T-helper 2 cell treated with Interferon-gamma antibody and Interleukin-4, amounts not matched to agents 5 μg/mL and 100 μg/mL, for 36 hours (primary cell): ENCODE results near the gene LANCL2.

ENCODE experiments used
- DNase-seq: peaks from one replicate; pipeline ENCODE4 v3.0.0; 2021; ENCODE audit warnings: low spot score
- H3K27ac Mint-ChIP-seq: one replicate; pipeline ENCODE4 v1.8.0; 2021; ENCODE audit warnings: mild to moderate bottlenecking, mixed read lengths
- H3K27me3 Mint-ChIP-seq: one replicate; pipeline ENCODE4 v1.8.0; 2021; ENCODE audit warnings: low read depth, mixed read lengths
- H3K36me3 Mint-ChIP-seq: one replicate; pipeline ENCODE4 v1.8.0; 2021; ENCODE audit warnings: low read depth, mixed read lengths
- H3K4me1 Mint-ChIP-seq: one replicate; pipeline ENCODE4 v1.8.0; 2021; ENCODE audit warnings: low read depth, mixed read lengths
- H3K4me3 Mint-ChIP-seq: one replicate; pipeline ENCODE4 v1.8.0; 2022; ENCODE audit warnings: mild to moderate bottlenecking, moderate library complexity, mixed read lengths
- H3K9me3 Mint-ChIP-seq: one replicate; pipeline ENCODE4 v1.8.0; 2021; ENCODE audit warnings: mixed read lengths

Gene LANCL2

GRCh38 chr7:55369427-55370400, 4.6 kb downstream of the LANCL2 start:
- no peak overlapping the region for H3K27ac Mint-ChIP-seq
- H3K4me3 Mint-ChIP-seq = no peak overlapping the region
- DNase-seq = no peak
- H3K4me1 Mint-ChIP-seq = peaks cover 17% of the 10 kb centered on the region
- no peaks in the 10 kb centered on the region for H3K27me3 Mint-ChIP-seq
- H3K36me3 Mint-ChIP-seq = peaks cover 7% of the 10 kb centered on the region
- H3K9me3 Mint-ChIP-seq = no peaks in the 10 kb centered on the region

GRCh38 chr7:55374213-55374612, 9.1 kb downstream of the LANCL2 start:
- Mint-ChIP-seq H3K4me1 (peaks cover 3% of the 10 kb centered on the region), H3K4me3 (no peak overlapping the region), H3K27me3 (no peaks in the 10 kb centered on the region), H3K36me3 (no peaks in the 10 kb centered on the region), H3K27ac (no peak overlapping the region), H3K9me3 (no peaks in the 10 kb centered on the region)
- DNase-seq = no peak

- H3K4me1 Mint-ChIP-seq = no peaks in the 10 kb centered on the region
- no peak overlapping the region for H3K4me3 Mint-ChIP-seq
- H3K27me3 Mint-ChIP-seq = no peaks in the 10 kb centered on the region
- no peaks in the 10 kb centered on the region for H3K36me3 Mint-ChIP-seq
- DNase-seq = no peak
- no peaks in the 10 kb centered on the region for H3K9me3 Mint-ChIP-seq
- H3K27ac Mint-ChIP-seq = no peak overlapping the region
Measured at GRCh38 chr7:55375237-55375636, 10.1 kb downstream of the LANCL2 start.

GRCh38 chr7:55377162-55377817, 12.2 kb downstream of the LANCL2 start:
- Mint-ChIP-seq H3K27ac (no peak overlapping the region), H3K9me3 (no peaks in the 10 kb centered on the region), H3K4me1 (no peaks in the 10 kb centered on the region), H3K4me3 (no peak overlapping the region), H3K36me3 (no peaks in the 10 kb centered on the region), H3K27me3 (no peaks in the 10 kb centered on the region)
- no peak for DNase-seq

GRCh38 chr7:55379285-55379684, 14.1 kb downstream of the LANCL2 start:
- H3K36me3 Mint-ChIP-seq = no peaks in the 10 kb centered on the region
- H3K27ac Mint-ChIP-seq = no peak overlapping the region
- H3K27me3 Mint-ChIP-seq = no peaks in the 10 kb centered on the region
- H3K4me3 Mint-ChIP-seq = no peak overlapping the region
- H3K9me3 Mint-ChIP-seq = peaks cover 5% of the 10 kb centered on the region
- H3K4me1 Mint-ChIP-seq = no peaks in the 10 kb centered on the region
- no peak for DNase-seq

GRCh38 chr7:55381189-55381588, 16.1 kb downstream of the LANCL2 start:
- H3K9me3 Mint-ChIP-seq = peaks cover 19% of the 10 kb centered on the region
- no peak for DNase-seq
- no peak overlapping the region for H3K27ac Mint-ChIP-seq
- no peaks in the 10 kb centered on the region for H3K27me3 Mint-ChIP-seq
- peaks cover 7% of the 10 kb centered on the region for H3K36me3 Mint-ChIP-seq
- no peaks in the 10 kb centered on the region for H3K4me1 Mint-ChIP-seq
- no peak overlapping the region for H3K4me3 Mint-ChIP-seq

- Mint-ChIP-seq H3K4me1 (no peaks in the 10 kb centered on the region), H3K27me3 (no peaks in the 10 kb centered on the region), H3K27ac (no peak overlapping the region), H3K36me3 (peaks cover 8% of the 10 kb centered on the region), H3K4me3 (no peak overlapping the region), H3K9me3 (peaks cover 24% of the 10 kb centered on the region)
- DNase-seq = no peak
Measured at GRCh38 chr7:55381696-55382095, 16.6 kb downstream of the LANCL2 start.

GRCh38 chr7:55382251-55382650, 17.1 kb downstream of the LANCL2 start:
- Mint-ChIP-seq H3K4me1 (no peaks in the 10 kb centered on the region), H3K27me3 (no peaks in the 10 kb centered on the region), H3K36me3 (peaks cover 14% of the 10 kb centered on the region), H3K27ac (no peak overlapping the region), H3K9me3 (peaks cover 30% of the 10 kb centered on the region), H3K4me3 (no peak overlapping the region)
- no peak for DNase-seq

- Mint-ChIP-seq H3K9me3 (peaks cover 56% of the 10 kb centered on the region), H3K36me3 (peaks cover 16% of the 10 kb centered on the region), H3K4me3 (no peak overlapping the region), H3K4me1 (no peaks in the 10 kb centered on the region), H3K27ac (no peak overlapping the region), H3K27me3 (no peaks in the 10 kb centered on the region)
- no peak for DNase-seq
Measured at GRCh38 chr7:55386541-55386940, 21.4 kb downstream of the LANCL2 start.

- no peak for DNase-seq
- Mint-ChIP-seq H3K4me1 (no peaks in the 10 kb centered on the region), H3K36me3 (peaks cover 16% of the 10 kb centered on the region), H3K4me3 (no peak overlapping the region), H3K9me3 (peaks cover 56% of the 10 kb centered on the region), H3K27me3 (no peaks in the 10 kb centered on the region), H3K27ac (no peak overlapping the region)
Measured at GRCh38 chr7:55387062-55387965, 22.2 kb downstream of the LANCL2 start.

- H3K9me3 Mint-ChIP-seq = no peaks in the 10 kb centered on the region
- no peaks in the 10 kb centered on the region for H3K4me1 Mint-ChIP-seq
- H3K27me3 Mint-ChIP-seq = no peaks in the 10 kb centered on the region
- no peak for DNase-seq
- no peak overlapping the region for H3K4me3 Mint-ChIP-seq
- no peak overlapping the region for H3K27ac Mint-ChIP-seq
- peaks cover 2% of the 10 kb centered on the region for H3K36me3 Mint-ChIP-seq
Measured at GRCh38 chr7:55396233-55396785, 31.2 kb downstream of the LANCL2 start.

GRCh38 chr7:55397617-55398016, 32.5 kb downstream of the LANCL2 start:
- Mint-ChIP-seq H3K27ac (no peak overlapping the region), H3K36me3 (peaks cover 2% of the 10 kb centered on the region), H3K4me1 (no peaks in the 10 kb centered on the region), H3K9me3 (no peaks in the 10 kb centered on the region), H3K4me3 (no peak overlapping the region), H3K27me3 (no peaks in the 10 kb centered on the region)
- no peak for DNase-seq

- Mint-ChIP-seq H3K36me3 (peaks cover 2% of the 10 kb centered on the region), H3K9me3 (no peaks in the 10 kb centered on the region), H3K27ac (no peak overlapping the region), H3K4me1 (no peaks in the 10 kb centered on the region), H3K4me3 (no peak overlapping the region), H3K27me3 (no peaks in the 10 kb centered on the region)
- no peak for DNase-seq
Measured at GRCh38 chr7:55400191-55400590, 35.1 kb downstream of the LANCL2 start.
